GM21360 (cell line): Measurements from ENCODE around the gene HOXA9.
A peak's percentile ranks its signal among the peaks of the same experiment; 100 is the strongest.

Source experiments
- ATAC-seq: cut with Tn5 transposase; IDR thresholded peaks from one replicate; pipeline ENCODE4 v1.9.1; 2021; ENCODE audit warnings: mild to moderate bottlenecking, moderate library complexity; ENCODE audit not compliant: unreplicated experiment

HOXA9 gene

DNA sequence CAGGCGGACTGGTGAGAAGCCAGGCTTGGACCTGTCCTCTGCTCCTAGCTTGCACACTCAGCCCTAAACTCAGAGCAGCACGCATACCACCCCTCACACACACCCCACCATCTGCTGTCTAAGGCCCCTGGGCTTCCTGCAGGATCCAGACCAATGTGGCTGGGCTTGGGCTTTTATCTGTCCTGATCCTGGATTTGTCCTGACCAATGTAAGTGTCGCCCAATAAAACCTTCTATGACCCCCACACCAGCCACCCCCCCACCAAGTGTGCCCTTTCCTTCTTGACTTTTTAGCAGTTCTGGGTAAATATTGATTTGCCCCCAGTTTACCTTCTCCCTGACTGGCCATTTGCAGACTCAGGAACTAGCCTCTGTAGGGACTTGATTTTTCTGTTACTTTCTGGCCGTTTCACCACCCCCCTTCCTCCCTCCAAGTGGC is 36.3 kb upstream of the HOXA9 start:
- no peak for ATAC-seq

DNA sequence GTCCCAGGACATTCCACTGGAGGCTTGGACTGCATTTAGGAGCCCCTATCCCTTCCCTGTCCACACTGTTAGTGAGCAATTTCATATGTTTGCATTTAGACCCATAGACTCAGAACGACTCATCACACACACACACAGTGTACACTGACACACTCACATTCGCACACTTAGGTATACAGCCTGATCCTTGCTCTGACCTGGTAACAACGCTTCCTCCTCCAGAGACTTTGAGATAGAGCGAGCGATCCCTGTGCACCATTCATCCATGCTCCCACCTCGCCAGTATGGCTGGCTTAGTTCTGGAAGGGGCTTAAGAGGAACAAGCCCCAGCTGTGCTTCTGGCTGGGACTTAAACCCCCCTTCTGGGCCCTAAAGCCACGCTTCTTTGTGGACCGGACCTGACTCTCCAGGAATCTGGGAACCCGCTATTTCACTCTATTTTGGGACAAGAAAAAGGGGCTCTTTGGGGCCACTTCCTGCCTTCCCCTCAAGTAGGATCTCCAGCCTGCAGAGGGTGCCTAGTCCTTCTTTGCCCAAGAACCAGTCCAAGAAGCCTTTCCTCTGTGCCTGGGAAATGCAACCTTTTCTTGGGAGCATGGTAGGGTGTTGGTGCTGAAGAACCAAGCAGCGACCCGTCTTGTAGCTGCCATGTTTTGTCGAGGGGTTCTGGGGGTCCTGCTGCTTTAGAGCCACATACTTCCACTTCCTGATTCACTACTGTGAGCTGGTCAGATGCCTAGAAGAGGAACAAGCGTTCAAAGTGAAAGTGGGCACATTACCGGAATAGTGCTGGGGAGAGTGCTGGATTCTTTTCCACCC is 35.6 kb upstream of the HOXA9 start:
- ATAC-seq, result no peak

DNA sequence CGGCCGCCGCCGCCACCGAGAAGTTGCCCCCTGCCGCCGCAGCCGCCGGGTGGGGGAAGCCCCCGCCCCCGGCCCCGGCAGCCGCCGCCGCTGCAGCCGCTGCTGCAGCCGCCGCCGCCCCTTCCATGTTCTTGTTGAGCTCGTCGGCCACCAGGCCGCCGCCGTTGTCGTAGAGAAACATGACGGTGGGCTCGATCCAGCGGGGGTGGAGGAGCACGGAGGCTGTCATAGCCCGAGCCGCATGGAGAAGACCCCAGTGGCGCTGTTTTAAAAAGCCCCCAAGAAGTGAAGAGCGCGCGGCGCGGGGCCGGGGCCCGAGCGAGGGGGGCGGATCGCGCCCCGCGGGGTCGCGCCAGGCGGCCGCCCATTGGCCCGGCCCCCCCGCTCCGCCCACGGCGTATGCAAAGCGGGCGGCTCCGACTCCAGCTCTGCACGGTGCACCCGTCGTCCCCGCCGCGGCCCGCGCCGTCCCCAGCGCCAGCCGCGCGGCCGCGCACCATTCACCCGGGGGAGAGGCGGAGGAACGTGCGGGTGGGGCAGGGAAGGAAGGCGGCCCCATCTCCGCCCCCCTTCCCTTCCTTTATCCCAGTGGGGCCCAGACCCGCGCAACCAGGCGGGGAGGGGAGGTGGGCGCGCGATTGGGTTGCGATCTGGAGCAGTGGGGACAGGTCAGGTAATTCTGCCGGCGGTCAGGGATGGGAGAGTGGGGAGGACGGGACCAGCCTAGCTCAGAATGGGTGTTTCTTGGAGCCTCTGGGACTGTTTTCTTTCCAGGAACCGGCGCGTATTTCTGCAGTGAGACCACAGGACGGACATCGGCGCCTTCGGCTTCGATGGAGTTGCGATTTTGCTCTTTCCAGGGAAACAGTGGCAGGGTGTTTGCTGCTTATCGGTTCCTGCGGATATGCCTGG is 34.8 kb upstream of the HOXA9 start, which contains the start of gene HOXA13:
Gene HOXA13, minus strand, starts transcription at position 243 of the 912 bp plus-strand sequence. Its CDS starts 14 bp downstream, at position 229.
- peak; percentile 65 for ATAC-seq

DNA sequence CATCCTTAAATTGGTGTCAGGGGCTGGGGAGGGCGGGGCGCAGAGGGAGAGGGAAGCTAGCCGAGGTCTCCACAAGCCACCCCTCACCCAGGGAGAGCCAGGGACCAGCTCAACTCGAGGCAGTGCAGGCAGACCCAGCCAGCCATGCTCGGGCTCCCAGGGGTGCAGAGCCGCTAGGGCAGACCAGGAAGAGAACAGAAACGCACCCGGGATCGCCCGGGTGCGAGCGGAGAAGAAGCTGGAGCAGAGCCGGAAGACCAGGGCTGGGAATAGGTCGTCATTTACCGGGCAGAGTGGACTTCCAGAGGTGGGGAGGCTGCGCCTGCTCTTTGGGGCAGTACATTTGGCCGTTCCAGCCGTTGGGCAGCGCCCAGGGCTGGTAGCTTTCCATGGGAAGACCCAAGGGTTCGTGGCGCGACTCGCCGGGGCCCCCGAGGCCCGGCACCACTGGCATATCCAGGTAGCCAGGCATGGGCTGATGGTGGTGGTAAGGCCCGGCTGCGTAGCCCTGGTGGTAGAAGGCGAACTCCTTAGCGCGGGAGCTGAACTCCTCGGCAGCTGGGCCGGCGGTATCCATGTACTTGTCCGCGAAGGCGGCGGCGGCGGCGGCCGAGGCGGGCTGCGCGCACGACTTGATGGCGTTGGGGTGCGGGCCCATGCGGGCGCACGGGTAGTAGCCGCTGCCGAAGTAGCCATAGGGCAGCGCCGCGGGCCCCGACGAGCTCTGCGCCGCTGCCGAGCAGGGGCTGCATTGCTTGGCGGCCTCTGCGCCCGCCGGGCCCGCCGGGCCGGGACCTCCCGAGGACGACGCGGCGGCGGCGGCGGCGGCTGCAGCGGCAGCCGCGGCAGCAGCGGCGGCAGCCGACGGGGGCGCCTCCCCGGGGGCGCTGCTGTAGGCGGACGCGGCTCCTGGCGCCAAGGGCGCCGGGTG is 33.8 kb upstream of the HOXA9 start:
- peak; percentile 20 for ATAC-seq

GRCh38 chr7:27198138-27198841 is 33.0 kb upstream of the HOXA9 start:
- no peak for ATAC-seq

- no peak for ATAC-seq
These were observed 32.1 kb upstream of the HOXA9 start for GRCh38 chr7:27197137-27198042.

DNA sequence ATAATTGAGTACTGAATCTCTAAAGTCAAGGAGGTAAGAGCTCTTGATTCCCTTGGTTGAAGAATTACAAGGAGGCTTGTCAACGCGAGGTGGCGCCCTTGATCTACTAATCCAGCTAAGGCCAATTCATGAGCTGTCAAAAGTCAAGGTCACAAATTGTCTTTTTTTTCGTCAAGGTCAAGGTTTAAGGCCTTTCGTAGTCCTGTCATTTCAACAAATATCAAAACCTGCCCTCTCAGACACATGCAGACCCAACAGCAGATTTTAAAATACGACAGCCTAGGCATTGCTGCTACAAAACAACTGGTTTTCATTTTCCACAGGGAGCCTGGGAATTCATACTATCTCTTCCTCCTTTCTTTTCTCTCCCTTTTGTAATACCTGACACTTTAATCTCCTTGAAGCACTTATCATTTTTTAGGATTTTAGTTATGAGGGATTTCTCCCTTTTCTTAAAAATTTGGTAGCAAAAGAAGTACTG is 31.0 kb upstream of the HOXA9 start:
- ATAC-seq, result no peak

DNA sequence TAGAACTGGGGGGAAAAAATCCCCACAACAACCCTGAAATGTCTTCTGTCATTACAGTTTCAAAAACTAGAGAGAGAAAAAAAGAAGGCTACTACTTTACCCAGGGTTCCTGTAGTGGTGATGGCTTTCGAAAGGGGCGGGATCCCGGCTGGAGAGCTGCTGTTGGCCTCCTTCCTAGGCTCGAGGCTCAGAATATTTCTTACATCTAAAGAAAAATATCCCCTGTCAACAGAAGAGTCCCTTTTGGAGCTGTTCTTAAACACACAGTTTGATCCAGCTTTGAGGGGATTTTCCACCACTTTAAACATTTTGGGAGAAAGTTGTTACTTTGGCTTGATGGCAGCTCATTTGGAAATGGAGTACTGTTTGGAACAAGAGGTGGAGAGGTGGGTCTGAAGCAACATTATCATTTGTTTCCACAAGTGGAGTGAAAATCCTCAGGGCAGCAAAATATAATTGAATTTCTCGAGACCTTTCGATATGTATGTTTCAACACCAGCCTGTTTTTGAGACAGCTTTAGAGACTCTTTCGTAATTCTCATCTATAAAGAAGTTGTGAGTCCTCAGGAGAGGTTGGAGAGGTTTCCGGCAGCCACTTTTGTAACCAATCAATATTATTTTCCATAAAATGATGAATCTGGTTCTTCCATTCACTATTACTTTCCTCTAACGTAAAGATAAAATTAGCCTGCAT is 29.5 kb upstream of the HOXA9 start:
- ATAC-seq, result no peak

- no peak for ATAC-seq
These were observed 28.6 kb upstream of the HOXA9 start for GRCh38 chr7:27194002-27194352.

- ATAC-seq, result no peak
These were observed 28.1 kb upstream of the HOXA9 start for GRCh38 chr7:27193335-27194001.

DNA sequence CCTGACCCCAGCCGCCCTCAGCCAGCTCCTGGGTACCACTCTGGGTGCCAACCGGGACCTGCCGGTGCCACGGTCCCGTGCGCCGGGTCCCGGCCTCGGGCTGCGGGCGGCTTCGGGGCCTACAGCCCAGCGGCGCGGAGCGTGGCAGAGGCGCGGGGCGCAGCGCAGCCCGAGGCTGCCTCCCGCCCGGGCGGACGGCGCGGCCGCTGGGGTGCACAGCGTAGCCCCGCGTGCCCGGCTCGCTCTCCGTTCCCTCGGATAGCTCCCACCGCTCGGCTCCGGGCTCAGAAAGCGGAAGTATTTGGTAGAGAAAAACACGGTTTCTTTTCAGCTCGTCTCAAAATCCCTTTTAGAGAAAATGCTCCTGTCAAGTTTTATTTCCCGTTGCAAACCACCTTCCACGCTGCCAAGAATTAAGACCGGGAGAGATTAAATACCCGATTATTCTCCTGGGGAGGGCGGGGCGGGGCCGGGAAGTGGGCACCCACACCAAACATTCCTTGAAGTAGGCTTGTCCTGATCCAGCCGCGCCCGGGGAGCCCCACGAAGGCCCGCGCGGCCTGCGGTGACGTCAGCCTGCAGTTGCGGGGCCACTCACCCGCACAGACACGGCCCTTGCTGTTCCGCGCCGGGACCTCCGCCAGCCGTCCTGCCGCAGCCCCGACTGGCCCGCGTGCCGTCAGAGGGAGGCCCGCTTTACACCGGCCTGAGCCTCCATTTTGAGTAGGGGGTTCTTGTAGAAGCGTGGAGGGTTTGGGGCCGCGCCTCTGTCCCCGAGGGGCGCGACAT is 27.4 kb upstream of the HOXA9 start:
- no peak for ATAC-seq

DNA sequence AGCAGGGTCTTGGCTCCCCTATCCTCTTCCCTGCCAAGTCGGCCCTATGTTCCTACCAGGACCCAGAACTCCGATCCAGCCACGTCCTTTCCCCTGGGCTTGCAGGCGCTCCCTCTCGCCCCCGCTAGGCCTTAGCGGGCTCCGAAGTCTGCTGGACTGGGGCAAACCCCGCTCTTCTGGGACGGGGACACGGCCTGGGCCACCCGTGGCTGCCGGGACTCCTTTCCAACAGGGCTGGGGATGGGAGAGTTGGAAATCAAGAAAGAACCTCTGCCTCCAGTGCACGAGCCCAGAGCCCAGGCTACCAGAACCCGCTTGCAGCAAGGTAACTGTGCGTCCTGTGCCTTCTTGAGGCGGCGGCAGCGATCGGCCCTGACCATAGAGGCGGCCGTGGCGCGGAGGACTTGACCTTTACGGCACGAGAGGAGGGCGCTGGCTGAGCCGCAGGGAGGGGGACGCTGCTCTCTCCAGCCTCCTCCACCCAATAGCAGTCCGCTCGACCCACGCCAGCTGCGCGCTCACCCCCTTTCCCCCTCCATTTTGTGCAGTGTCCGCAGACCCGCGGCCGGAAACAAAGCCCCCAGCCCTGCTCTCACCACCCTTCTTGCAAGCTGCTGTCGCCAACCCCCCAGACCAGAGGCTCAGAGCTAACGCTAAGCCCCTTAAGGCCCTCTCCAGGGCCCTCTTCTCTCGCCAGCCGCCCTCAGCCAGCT is 26.7 kb upstream of the HOXA9 start:
- ATAC-seq, result no peak

- ATAC-seq, result no peak
These were observed 25.9 kb upstream of the HOXA9 start for GRCh38 chr7:27191161-27191731.

- ATAC-seq, result no peak
These were observed 24.8 kb upstream of the HOXA9 start for GRCh38 chr7:27189997-27190748.

- no peak for ATAC-seq
These were observed 24.1 kb upstream of the HOXA9 start for GRCh38 chr7:27189295-27189996.
